GM12878 (cell line): Measurements from ENCODE around the gene KRTAP10-5. TPM values are rescaled to one million over a fixed set of nuclear protein-coding genes. Genes with fewer than 3 reads are reported as not detected.

Experiments used
- ATAC-seq: fragments of 200-7000 bp; cut with Tn5 transposase; 3 replicates; pipeline ENCODE4 v1.9.1; 2020; ENCODE audit warnings: mild to moderate bottlenecking, moderate library complexity
- BruUV-seq: library from RNA; stranded (reverse); fragments of 400-500 nt; replicated peaks from 2 replicates; lab custom pipeline; 2021; lab: Mats Ljungman, UMichigan
- CTCF ChIA-PET: fragments of 300-600 bp; sonication (Branson Sonifier 250); formaldehyde crosslinking; extraction: SDS; loops from one replicate; lab custom pipeline; 2021; ENCODE audit warnings: inconsistent platforms; lab: Yijun Ruan, JAX
- POLR2A ChIA-PET: fragments of 350-600 bp; formaldehyde crosslinking; extraction: SDS; loops from one replicate; lab custom pipeline; 2021; ENCODE audit warnings: inconsistent platforms; lab: Charles Lee
- RAD21 ChIA-PET: fragments of 300-600 bp; sonication (Branson Sonifier 250); formaldehyde crosslinking; loops from one replicate; lab custom pipeline; 2023; ENCODE audit warnings: antibody characterized with exemption; ENCODE audit not compliant: unreplicated experiment; lab: Charles Lee
- SMC1A ChIA-PET: fragments of 300-600 bp; sonication (Branson Sonifier 250); formaldehyde crosslinking; loops from one replicate; lab custom pipeline; 2023; ENCODE audit not compliant: unreplicated experiment, uncharacterized antibody; lab: Charles Lee
- DNase-seq: peaks from one replicate; pipeline ENCODE4 v3.0.0-alpha.2; 2011; ENCODE audit warnings: low read depth, low spot score
- FAIRE-seq: peaks from 3 replicates; lab custom pipeline; 2011; peaks lifted over from hg19 to GRCh38; lab: Jason Lieb, UNC
- H2AFZ ChIP-seq: 2 replicates; pipeline ENCODE4 v1.6.0; 2011; ENCODE audit warnings: low read depth, low read length, control low read depth; ENCODE audit not compliant: control insufficient read depth
- H3K27ac ChIP-seq: 2 replicates; pipeline ENCODE4 v1.5.1; 2011; ENCODE audit warnings: control low read depth; ENCODE audit not compliant: control insufficient read depth, insufficient read depth
- H3K27me3 ChIP-seq, 2 experiments: replicated peaks in 1 of 2; 2 replicates each; pipeline versions ENCODE4 v1.6.0 to v1.6.1; 2011; ENCODE audit warnings: low read length in 1 of 2; ENCODE audit not compliant: control insufficient read depth in 2 of 2, insufficient read depth in 2 of 2
- H3K36me3 ChIP-seq, 2 experiments: 2 replicates each; pipeline ENCODE4 v1.5.1; 2011; ENCODE audit warnings: low read length in 1 of 2; ENCODE audit not compliant: control insufficient read depth in 2 of 2, insufficient read depth in 2 of 2
- H3K4me1 ChIP-seq: 2 replicates; pipeline ENCODE4 v1.6.1; 2011; ENCODE audit warnings: mild to moderate bottlenecking, low read length, moderate library complexity, mixed read lengths; ENCODE audit not compliant: control insufficient read depth, insufficient read depth
- H3K4me2 ChIP-seq: 2 replicates; pipeline ENCODE4 v1.6.0; 2011; ENCODE audit warnings: control low read depth; ENCODE audit not compliant: control insufficient read depth, insufficient read depth
- H3K4me3 ChIP-seq: fragments of 200-600 bp; sonication (generic); 2 replicates; pipeline ENCODE4 v1.5.1; 2016
- H3K79me2 ChIP-seq: 2 replicates; pipeline ENCODE4 v1.6.0; 2011; ENCODE audit warnings: low read length; ENCODE audit not compliant: control insufficient read depth, insufficient read depth
- H3K9ac ChIP-seq: 2 replicates; pipeline ENCODE4 v1.8.0; 2011; ENCODE audit warnings: low read length, control low read depth, mixed read lengths; ENCODE audit not compliant: control insufficient read depth, insufficient read depth
- H3K9me3 ChIP-seq: replicated peaks from 3 replicates; pipeline ENCODE4 v1.5.1; 2011; ENCODE audit warnings: mild to moderate bottlenecking, low read length; ENCODE audit not compliant: control insufficient read depth, insufficient read depth
- H4K20me1 ChIP-seq: 2 replicates; pipeline ENCODE4 v1.6.0; 2011; ENCODE audit not compliant: control insufficient read depth, insufficient read depth
- CBX3 ChIP-seq: fragments of 200-600 bp; sonication (generic); IDR thresholded peaks from 2 replicates; pipeline ENCODE4 v1.6.1; 2016; ENCODE audit warnings: low read depth, borderline replicate concordance
- FOS ChIP-seq: IDR thresholded peaks from 3 replicates; pipeline ENCODE4 v1.6.1; 2011; ENCODE audit warnings: borderline replicate concordance; ENCODE audit not compliant: insufficient read length; ENCODE audit errors: extremely low read depth
- HDAC6 ChIP-seq: fragments of 200-600 bp; sonication (generic); IDR thresholded peaks from one replicate; pipeline ENCODE4 v1.8.0; 2017; ENCODE audit warnings: antibody characterized with exemption; ENCODE audit not compliant: unreplicated experiment
- KLF5 ChIP-seq: fragments of 450-650 bp; IDR thresholded peaks from 2 replicates; pipeline ENCODE4 v1.6.1; 2014; ENCODE audit warnings: mild to moderate bottlenecking; ENCODE audit not compliant: partially characterized antibody
- POU2F2 ChIP-seq: IDR thresholded peaks from 3 replicates; pipeline ENCODE4 v1.6.1; 2011; ENCODE audit warnings: low read depth, mild to moderate bottlenecking, low read length, borderline replicate concordance
- RCOR1 ChIP-seq: conservative IDR thresholded peaks from 2 replicates; pipeline ENCODE4 v1.6.1; 2012; ENCODE audit warnings: low read depth, low read length, improper control_type of control experiment
- SIN3A ChIP-seq: IDR thresholded peaks from 2 replicates; pipeline ENCODE4 v1.6.1; 2012; ENCODE audit warnings: low read depth, low read length, improper control_type of control experiment
- SREBF1 ChIP-seq: IDR thresholded peaks from 2 replicates; pipeline ENCODE4 v1.6.1; 2012; ENCODE audit warnings: mild to moderate bottlenecking, low read length
- ZNF24 ChIP-seq: fragments of 450-650 bp; IDR thresholded peaks from 2 replicates; pipeline ENCODE4 v1.6.1; 2017; ENCODE audit warnings: antibody characterized with exemption, mild to moderate bottlenecking
- WGBS: methylation state at CpG from one replicate; pipeline ENCODE4 v1.1.6; 2016; ENCODE audit warnings: low lambda C conversion rate; ENCODE audit not compliant: insufficient replicate concordance, insufficient coverage; ENCODE audit errors: missing lambda C conversion rate; 5-methylcytosine and 5-hydroxymethylcytosine counted together
- in situ Hi-C: fragments of 300-500 bp; cut with MboI; formaldehyde crosslinking; loops from 9 replicates; pipeline ENCODE4 v1.14.3; 2018; ENCODE audit warnings: mixed read lengths
- intact Hi-C: fragments of 100-400 bp; cut with micrococcal nuclease; formaldehyde crosslinking; loops from one replicate; pipeline ENCODE4 v1.14.2; 2022; ENCODE audit not compliant: unreplicated experiment
- polyA plus RNA-seq, 11 experiments: library from polyadenylated mRNA; depleted of rRNA in 4 of 11; unstranded in 6 of 11; stranded (reverse) in 5 of 11; fragments of >200 nt; fragmentation: Nextera tagmentation in 4 of 11; fragmentation: Illumina TruSeq in 1 of 11; extraction: Ambion mirVana in 4 of 11; extraction: Trizol in 1 of 11; gene quantifications; 1 replicate in 1 of 11; 2 replicates in 10 of 11; pipeline versions ENCODE4 v1.2.1 to v1.2.3, GENCODE V29; 2011 to 2016; ENCODE audit warnings: inconsistent platforms in 2 of 11, missing spikeins in 2 of 11, low read depth in 1 of 11
- total RNA-seq, 4 experiments: library from RNA; depleted of rRNA in 3 of 4; stranded (reverse); fragments of >200 nt in 3 of 4; fragmentation: Illumina TruSeq in 1 of 4; extraction: Trizol in 1 of 4; gene quantifications; 2 replicates each; pipeline versions ENCODE4 v1.2.1 to v1.2.3, GENCODE V29; 2013 to 2021
- TF ChIP-seq, protein P1 (sequence below): fragments of 450-650 bp; formaldehyde crosslinking; IDR thresholded peaks from 2 replicates; pipeline ENCODE4 v1.4.0; 2022; ENCODE audit warnings: mild to moderate bottlenecking, moderate library complexity
- TF ChIP-seq, protein P2 (sequence below): IDR thresholded peaks from 2 replicates; pipeline ENCODE4 v1.6.1; 2011; ENCODE audit warnings: low read depth, low read length, improper control_type of control experiment, borderline replicate concordance
- TF ChIP-seq, protein P3 (sequence below), 3 experiments: IDR thresholded peaks in 2 of 3; conservative IDR thresholded peaks in 1 of 3; 2 replicates each; pipeline ENCODE4 v1.5.1; 2011; ENCODE audit warnings: low read depth in 3 of 3, low read length in 3 of 3, mild to moderate bottlenecking in 3 of 3, control low read depth in 2 of 3, moderate library complexity in 2 of 3, inconsistent platforms in 1 of 3, mixed read lengths in 1 of 3; ENCODE audit not compliant: control insufficient read depth in 2 of 3, insufficient read depth in 1 of 3; ENCODE audit errors: extremely low read depth in 1 of 3
- TF ChIP-seq, protein P4 (sequence below): fragments of 450-650 bp; IDR thresholded peaks from 2 replicates; pipeline ENCODE4 v1.6.1; 2017; ENCODE audit warnings: borderline replicate concordance

KRTAP10-5 gene
- total and polyA plus RNA-seq, 10 of the 15 experiments (the other 5 are each of a cell fraction or from before 2014, with no cell fraction given): not detected

DNA sequence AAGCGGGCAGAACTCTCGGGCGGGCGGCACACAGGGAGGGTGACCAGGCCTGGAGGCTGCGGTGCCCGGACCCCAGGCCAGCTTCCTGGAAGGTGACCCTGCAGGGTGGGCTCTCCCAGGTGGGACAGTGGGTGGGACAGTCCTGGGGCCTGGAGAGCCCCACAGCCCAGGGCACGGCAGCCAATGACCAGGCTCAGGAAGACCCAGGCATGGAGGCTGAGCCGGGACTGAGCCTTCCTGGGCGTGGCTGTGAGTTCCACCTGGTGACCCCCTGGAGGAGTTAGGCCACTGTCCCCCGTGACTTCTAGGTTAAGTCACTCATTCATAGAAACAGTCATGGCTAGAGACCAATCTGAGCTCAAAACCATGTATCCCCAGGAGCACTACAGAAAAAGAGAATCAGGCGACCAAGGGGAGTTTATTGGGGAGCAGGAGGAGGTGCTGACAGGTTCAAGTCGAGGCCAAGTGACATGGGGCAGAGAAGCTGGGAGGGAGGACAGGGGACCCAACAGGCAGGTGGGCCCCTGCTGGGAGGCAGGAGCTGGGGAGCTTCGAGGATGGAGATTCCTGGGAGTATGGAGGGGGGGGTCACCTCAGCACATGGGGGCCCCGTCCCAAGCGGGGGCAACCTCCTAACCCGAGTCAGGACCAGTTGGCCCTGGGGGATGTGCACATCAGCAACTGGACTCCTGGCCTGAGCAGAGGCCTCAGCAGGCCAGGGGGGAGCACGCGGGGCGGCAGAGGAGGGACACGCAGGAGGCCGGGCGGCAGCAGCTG is 1.2 kb downstream of the KRTAP10-5 start (continued):
- TF ChIP-seq, protein P1, sequence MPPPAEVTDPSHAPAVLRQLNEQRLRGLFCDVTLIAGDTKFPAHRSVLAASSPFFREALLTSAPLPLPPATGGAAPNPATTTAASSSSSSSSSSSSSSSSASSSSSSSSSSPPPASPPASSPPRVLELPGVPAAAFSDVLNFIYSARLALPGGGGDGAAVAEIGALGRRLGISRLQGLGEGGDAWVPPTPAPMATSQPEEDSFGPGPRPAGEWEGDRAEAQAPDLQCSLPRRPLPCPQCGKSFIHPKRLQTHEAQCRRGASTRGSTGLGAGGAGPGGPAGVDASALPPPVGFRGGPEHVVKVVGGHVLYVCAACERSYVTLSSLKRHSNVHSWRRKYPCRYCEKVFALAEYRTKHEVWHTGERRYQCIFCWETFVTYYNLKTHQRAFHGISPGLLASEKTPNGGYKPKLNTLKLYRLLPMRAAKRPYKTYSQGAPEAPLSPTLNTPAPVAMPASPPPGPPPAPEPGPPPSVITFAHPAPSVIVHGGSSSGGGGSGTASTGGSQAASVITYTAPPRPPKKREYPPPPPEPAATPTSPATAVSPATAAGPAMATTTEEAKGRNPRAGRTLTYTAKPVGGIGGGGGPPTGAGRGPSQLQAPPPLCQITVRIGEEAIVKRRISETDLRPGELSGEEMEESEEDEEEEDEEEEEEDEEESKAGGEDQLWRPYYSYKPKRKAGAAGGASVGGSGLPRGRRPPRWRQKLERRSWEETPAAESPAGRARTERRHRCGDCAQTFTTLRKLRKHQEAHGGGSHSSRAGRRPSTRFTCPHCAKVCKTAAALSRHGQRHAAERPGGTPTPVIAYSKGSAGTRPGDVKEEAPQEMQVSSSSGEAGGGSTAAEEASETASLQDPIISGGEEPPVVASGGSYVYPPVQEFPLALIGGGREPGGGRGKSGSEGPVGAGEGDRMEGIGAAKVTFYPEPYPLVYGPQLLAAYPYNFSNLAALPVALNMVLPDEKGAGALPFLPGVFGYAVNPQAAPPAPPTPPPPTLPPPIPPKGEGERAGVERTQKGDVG (CRISPR knock-in tag): no peak
- no peak for TF ChIP-seq POU2F2
- TF ChIP-seq ZNF24: no peak

DNA sequence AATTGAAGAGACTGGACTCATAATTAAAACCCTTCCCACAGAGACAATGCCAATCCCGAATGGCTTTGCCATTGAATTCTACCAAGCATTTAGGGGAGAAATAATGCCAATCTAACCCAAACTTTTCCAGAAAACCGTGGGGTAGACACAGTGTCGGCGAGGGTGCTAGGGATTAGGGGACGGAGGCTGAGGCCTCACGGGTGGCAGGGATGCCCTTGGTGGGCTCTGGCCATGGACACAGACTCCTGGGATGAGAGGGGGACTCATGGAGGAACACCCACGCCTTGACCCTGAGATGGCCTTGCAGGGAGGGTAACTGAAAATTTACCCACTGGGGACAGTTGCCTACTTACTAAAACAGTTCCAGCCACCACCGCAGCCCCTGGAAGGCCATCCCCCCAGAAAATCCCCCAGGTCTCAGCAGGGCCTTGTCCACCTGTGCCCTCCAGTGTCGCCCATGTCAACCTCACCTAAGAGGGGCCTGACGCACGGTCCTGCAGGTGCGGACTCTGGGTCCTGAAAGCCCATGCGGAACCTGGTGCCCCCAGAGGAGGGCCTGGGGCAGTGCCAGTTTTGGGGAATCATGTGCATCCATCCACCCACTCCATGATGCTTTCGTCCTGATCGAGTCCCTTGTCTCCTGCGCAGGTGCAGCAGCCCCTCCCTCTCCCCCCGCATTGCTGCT is 1.9 kb downstream of the KRTAP10-5 start:
- Histone ChIP-seq H3K4me2 (no peak overlapping the region), H3K27me3 (no peaks in the 10 kb centered on the region), H2AFZ (no peak overlapping the region), H3K4me1 (no peaks in the 10 kb centered on the region), H3K36me3 (no peaks in the 10 kb centered on the region), H3K9ac (no peak overlapping the region), H4K20me1 (no peaks in the 10 kb centered on the region), H3K9me3 (peaks cover 5% of the 10 kb centered on the region; the same call in 2 of the 3 replicates), H3K4me3 (no peak overlapping the region), H3K27ac (no peak overlapping the region), H3K79me2 (no peaks in the 10 kb centered on the region)
- DNase-seq (no peak), FAIRE-seq (no peak), ATAC-seq (no peak)
- in situ Hi-C loops: no loop called here
- no TSS peak for BruUV-seq
- RAD21 ChIA-PET: no interaction called here
- intact Hi-C loops: no loop called here
- POLR2A ChIA-PET: no interaction called here
- WGBS: 51% methylated on average over 17 of the region's 17 CpGs
- SMC1A ChIA-PET: no interaction called here
- CTCF ChIA-PET: no interaction called here
- TF ChIP-seq CBX3 (no peak), SIN3A (no peak), HDAC6 (no peak), SREBF1 (no peak), FOS (no peak), RCOR1 (no peak), KLF5 (no peak)
- TF ChIP-seq, protein P2, sequence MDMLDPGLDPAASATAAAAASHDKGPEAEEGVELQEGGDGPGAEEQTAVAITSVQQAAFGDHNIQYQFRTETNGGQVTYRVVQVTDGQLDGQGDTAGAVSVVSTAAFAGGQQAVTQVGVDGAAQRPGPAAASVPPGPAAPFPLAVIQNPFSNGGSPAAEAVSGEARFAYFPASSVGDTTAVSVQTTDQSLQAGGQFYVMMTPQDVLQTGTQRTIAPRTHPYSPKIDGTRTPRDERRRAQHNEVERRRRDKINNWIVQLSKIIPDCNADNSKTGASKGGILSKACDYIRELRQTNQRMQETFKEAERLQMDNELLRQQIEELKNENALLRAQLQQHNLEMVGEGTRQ: no peak
- TF ChIP-seq, protein P3, sequence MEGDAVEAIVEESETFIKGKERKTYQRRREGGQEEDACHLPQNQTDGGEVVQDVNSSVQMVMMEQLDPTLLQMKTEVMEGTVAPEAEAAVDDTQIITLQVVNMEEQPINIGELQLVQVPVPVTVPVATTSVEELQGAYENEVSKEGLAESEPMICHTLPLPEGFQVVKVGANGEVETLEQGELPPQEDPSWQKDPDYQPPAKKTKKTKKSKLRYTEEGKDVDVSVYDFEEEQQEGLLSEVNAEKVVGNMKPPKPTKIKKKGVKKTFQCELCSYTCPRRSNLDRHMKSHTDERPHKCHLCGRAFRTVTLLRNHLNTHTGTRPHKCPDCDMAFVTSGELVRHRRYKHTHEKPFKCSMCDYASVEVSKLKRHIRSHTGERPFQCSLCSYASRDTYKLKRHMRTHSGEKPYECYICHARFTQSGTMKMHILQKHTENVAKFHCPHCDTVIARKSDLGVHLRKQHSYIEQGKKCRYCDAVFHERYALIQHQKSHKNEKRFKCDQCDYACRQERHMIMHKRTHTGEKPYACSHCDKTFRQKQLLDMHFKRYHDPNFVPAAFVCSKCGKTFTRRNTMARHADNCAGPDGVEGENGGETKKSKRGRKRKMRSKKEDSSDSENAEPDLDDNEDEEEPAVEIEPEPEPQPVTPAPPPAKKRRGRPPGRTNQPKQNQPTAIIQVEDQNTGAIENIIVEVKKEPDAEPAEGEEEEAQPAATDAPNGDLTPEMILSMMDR (IDR thresholded peaks at IDR 0.05 in 2 of 3, conservative IDR thresholded peaks at IDR 0.05 in 1 of 3; ENCODE audit: control insufficient read depth in 2 of 3, extremely low read depth in 1 of 3, insufficient read depth in 1 of 3, low read depth in 3 of 3, low read length in 3 of 3): no peak
- TF ChIP-seq, protein P4, sequence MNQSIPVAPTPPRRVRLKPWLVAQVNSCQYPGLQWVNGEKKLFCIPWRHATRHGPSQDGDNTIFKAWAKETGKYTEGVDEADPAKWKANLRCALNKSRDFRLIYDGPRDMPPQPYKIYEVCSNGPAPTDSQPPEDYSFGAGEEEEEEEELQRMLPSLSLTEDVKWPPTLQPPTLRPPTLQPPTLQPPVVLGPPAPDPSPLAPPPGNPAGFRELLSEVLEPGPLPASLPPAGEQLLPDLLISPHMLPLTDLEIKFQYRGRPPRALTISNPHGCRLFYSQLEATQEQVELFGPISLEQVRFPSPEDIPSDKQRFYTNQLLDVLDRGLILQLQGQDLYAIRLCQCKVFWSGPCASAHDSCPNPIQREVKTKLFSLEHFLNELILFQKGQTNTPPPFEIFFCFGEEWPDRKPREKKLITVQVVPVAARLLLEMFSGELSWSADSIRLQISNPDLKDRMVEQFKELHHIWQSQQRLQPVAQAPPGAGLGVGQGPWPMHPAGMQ: no peak
